H1 (cell line): ENCODE data around the gene NME4. TPM values are rescaled to one million over a fixed set of nuclear protein-coding genes. Genes with fewer than 3 reads are reported as not detected.

ENCODE experiments used
- CTCF ChIA-PET: fragments of 300-600 bp; sonication (Branson Sonifier 250); formaldehyde crosslinking; loops from one replicate; lab custom pipeline; 2021; ENCODE audit not compliant: partially characterized antibody; lab: Charles Lee
- POLR2A ChIA-PET: fragments of 300-600 bp; sonication (Branson Sonifier 250); formaldehyde crosslinking; loops from one replicate; lab custom pipeline; 2021; ENCODE audit warnings: inconsistent platforms; ENCODE audit not compliant: partially characterized antibody; lab: Charles Lee
- DNase-seq, 2 experiments: peaks; one replicate each; pipeline versions ENCODE4 v3.0.0 to v3.0.0-alpha.2; 2010 to 2022; ENCODE audit warnings: low spot score in 2 of 2, low read depth in 1 of 2, mixed read lengths in 1 of 2
- FAIRE-seq: peaks from 2 replicates; lab custom pipeline; 2011; peaks lifted over from hg19 to GRCh38; lab: Jason Lieb, UNC
- H2AFZ ChIP-seq: 2 replicates; pipeline ENCODE4 v1.8.1; 2012; ENCODE audit warnings: low read length, inconsistent platforms
- H2AK5ac ChIP-seq: 2 replicates; pipeline ENCODE4 v1.6.1; 2013; ENCODE audit warnings: low read depth, low read length
- H2BK120ac ChIP-seq: replicated peaks from 2 replicates; pipeline ENCODE3; 2013; ENCODE audit warnings: low read depth, low read length, inconsistent platforms
- H2BK12ac ChIP-seq: 2 replicates; pipeline ENCODE4 v1.6.1; 2013; ENCODE audit warnings: low read depth, low read length
- H2BK15ac ChIP-seq: 2 replicates; pipeline ENCODE4 v1.6.1; 2013; ENCODE audit warnings: low read length
- H2BK20ac ChIP-seq: 2 replicates; pipeline ENCODE4 v1.6.1; 2013; ENCODE audit warnings: low read length
- H2BK5ac ChIP-seq: 2 replicates; pipeline ENCODE4 v1.6.1; 2013; ENCODE audit warnings: low read depth, low read length
- H3K14ac ChIP-seq: 2 replicates; pipeline ENCODE4 v1.6.1; 2013; ENCODE audit warnings: inconsistent platforms; ENCODE audit not compliant: insufficient read length
- H3K18ac ChIP-seq: 2 replicates; pipeline ENCODE4 v1.6.1; 2013; ENCODE audit warnings: low read length; ENCODE audit errors: extremely low read depth
- H3K23ac ChIP-seq: 2 replicates; pipeline ENCODE4 v1.6.1; 2013; ENCODE audit warnings: inconsistent platforms; ENCODE audit not compliant: insufficient read length
- H3K23me2 ChIP-seq: 2 replicates; pipeline ENCODE4 v1.6.1; 2013; ENCODE audit warnings: low read depth, low read length
- H3K27ac ChIP-seq: 2 replicates; pipeline ENCODE4 v1.6.1; 2011; ENCODE audit warnings: low read depth, low read length, inconsistent platforms
- H3K27me3 ChIP-seq, 4 experiments: replicated peaks in 1 of 4; 1 replicate in 1 of 4; 2 replicates in 3 of 4; pipeline versions ENCODE4 v1.6.1 to v1.8.1; 2011 to 2013; ENCODE audit warnings: low read length in 3 of 4, mild to moderate bottlenecking in 3 of 4, inconsistent platforms in 2 of 4, mixed read lengths in 2 of 4, moderate library complexity in 1 of 4; ENCODE audit not compliant: control insufficient read depth in 3 of 4, insufficient read depth in 3 of 4; ENCODE audit errors: extremely low read depth in 1 of 4
- H3K36me3 ChIP-seq, 4 experiments: 2 replicates each; pipeline versions ENCODE4 v1.6.1 to v1.8.1; 2011 to 2013; ENCODE audit warnings: mild to moderate bottlenecking in 4 of 4, low read length in 3 of 4, moderate library complexity in 2 of 4, control low read depth in 1 of 4, inconsistent platforms in 1 of 4; ENCODE audit not compliant: insufficient read depth in 4 of 4, control insufficient read depth in 2 of 4
- H3K4ac ChIP-seq: replicated peaks from 2 replicates; pipeline ENCODE3; 2013; ENCODE audit warnings: low read length, low read depth, mixed read lengths, inconsistent platforms; ENCODE audit not compliant: insufficient read length
- H3K4me1 ChIP-seq, 4 experiments: replicated peaks in 1 of 4; 1 replicate in 1 of 4; 2 replicates in 3 of 4; pipeline versions ENCODE4 v1.6.1 to v1.8.1; 2011 to 2013; ENCODE audit warnings: low read length in 3 of 4, inconsistent platforms in 2 of 4, mixed read lengths in 1 of 4; ENCODE audit not compliant: insufficient read depth in 4 of 4, control insufficient read depth in 3 of 4
- H3K4me2 ChIP-seq, 2 experiments: 2 replicates each; pipeline versions ENCODE4 v1.6.1 to v1.8.1; 2011 to 2013; ENCODE audit warnings: low read depth in 2 of 2, low read length in 2 of 2, control low read depth in 1 of 2, inconsistent platforms in 1 of 2, mild to moderate bottlenecking in 1 of 2; ENCODE audit not compliant: insufficient read depth in 1 of 2
- H3K4me3 ChIP-seq, 4 experiments: fragments of 200-600, 300-600 bp in 1 of 4; sonication (generic), shearing (Covaris generic), sonication (Bioruptor Twin) in 1 of 4; 2 replicates each; pipeline versions ENCODE4 v1.5.1 to v1.8.1; 2011 to 2016; ENCODE audit warnings: low read length in 4 of 4, low read depth in 3 of 4, control low read depth in 2 of 4, inconsistent platforms in 2 of 4, mild to moderate bottlenecking in 2 of 4, mixed read lengths in 1 of 4, moderate library complexity in 1 of 4; ENCODE audit not compliant: insufficient read depth in 2 of 4; ENCODE audit errors: extremely low read depth in 1 of 4
- H3K56ac ChIP-seq: replicated peaks from 2 replicates; pipeline ENCODE3; 2013; ENCODE audit warnings: low read depth, mild to moderate bottlenecking, mixed read lengths, low read length, inconsistent platforms; ENCODE audit not compliant: insufficient read length
- H3K79me1 ChIP-seq: 2 replicates; pipeline ENCODE4 v1.6.1; 2013; ENCODE audit warnings: low read depth, low read length, control low read depth
- H3K79me2 ChIP-seq, 2 experiments: 2 replicates each; pipeline versions ENCODE4 v1.6.1 to v1.8.1; 2012 to 2013; ENCODE audit warnings: low read length in 2 of 2, mild to moderate bottlenecking in 2 of 2, inconsistent platforms in 1 of 2; ENCODE audit not compliant: insufficient read depth in 2 of 2, control insufficient read depth in 1 of 2
- H3K9ac ChIP-seq, 4 experiments: replicated peaks in 1 of 4; 1 replicate in 1 of 4; 2 replicates in 3 of 4; pipeline versions ENCODE4 v1.6.1 to v1.8.1; 2011 to 2013; ENCODE audit warnings: low read depth in 3 of 4, low read length in 3 of 4, control low read depth in 2 of 4, mild to moderate bottlenecking in 2 of 4, moderate library complexity in 2 of 4, inconsistent platforms in 1 of 4; ENCODE audit errors: extremely low read depth in 1 of 4
- H3K9me3 ChIP-seq, 2 experiments: 2 replicates each; pipeline versions ENCODE4 v1.6.1 to v1.8.1; 2012 to 2013; ENCODE audit warnings: mild to moderate bottlenecking in 2 of 2, moderate library complexity in 2 of 2, control low read depth in 1 of 2, inconsistent platforms in 1 of 2, low read depth in 1 of 2, low read length in 1 of 2, mixed read lengths in 1 of 2; ENCODE audit not compliant: insufficient read depth in 2 of 2
- H4K20me1 ChIP-seq, 2 experiments: replicated peaks in 1 of 2; 2 replicates each; pipeline versions ENCODE3 to v1.8.1; 2011 to 2013; ENCODE audit warnings: inconsistent platforms in 2 of 2, low read length in 2 of 2, mild to moderate bottlenecking in 1 of 2; ENCODE audit not compliant: insufficient read depth in 2 of 2, control insufficient read depth in 1 of 2
- H4K5ac ChIP-seq: 2 replicates; pipeline ENCODE4 v1.6.1; 2013; ENCODE audit warnings: low read length, low read depth, mixed read lengths, inconsistent platforms; ENCODE audit not compliant: insufficient read length
- H4K8ac ChIP-seq: 2 replicates; pipeline ENCODE4 v1.8.0; 2013; ENCODE audit warnings: mild to moderate bottlenecking, moderate library complexity, low read length, inconsistent platforms; ENCODE audit not compliant: insufficient read depth; ENCODE audit errors: extremely low read depth
- H4K91ac ChIP-seq: replicated peaks from 2 replicates; pipeline ENCODE3; 2013; ENCODE audit warnings: low read length, mixed read lengths, inconsistent platforms; ENCODE audit not compliant: insufficient read length
- KDM5A ChIP-seq: fragments of 200-600 bp; IDR thresholded peaks from 2 replicates; pipeline ENCODE4 v1.7.1; 2012; ENCODE audit warnings: mild to moderate bottlenecking, low read length, inconsistent platforms, mixed read lengths
- RAD21 ChIP-seq, 2 experiments: IDR thresholded peaks in 1 of 2; conservative IDR thresholded peaks in 1 of 2; 2 replicates each; pipeline ENCODE4 v1.6.1; 2011; ENCODE audit warnings: low read depth in 2 of 2, low read length in 2 of 2, improper control_type of control experiment in 1 of 2, inconsistent platforms in 1 of 2, mild to moderate bottlenecking in 1 of 2, moderate library complexity in 1 of 2
- YY1 ChIP-seq: IDR thresholded peaks from 2 replicates; pipeline ENCODE4 v1.6.1; 2011; ENCODE audit warnings: low read depth, mild to moderate bottlenecking, low read length
- WGBS, 2 experiments: shearing (Covaris generic) in 1 of 2; methylation state at CpG; one replicate each; pipeline versions ENCODE4 v1.1.6 to v1.1.7; 2013 to 2015; ENCODE audit warnings: low lambda C conversion rate in 2 of 2, mixed read lengths in 2 of 2, inconsistent platforms in 1 of 2, low coverage in 1 of 2, missing lambda C conversion rate in 1 of 2; ENCODE audit not compliant: insufficient replicate concordance in 2 of 2, insufficient coverage in 1 of 2, insufficient read length in 1 of 2; ENCODE audit errors: extremely low coverage in 1 of 2, missing lambda C conversion rate in 1 of 2; 5-methylcytosine and 5-hydroxymethylcytosine counted together
- polyA plus RNA-seq, 7 experiments: library from polyadenylated mRNA; depleted of rRNA in 3 of 7; stranded (reverse) in 5 of 7; unstranded in 2 of 7; fragments of >200 nt in 5 of 7; fragments of 200-250 nt in 2 of 7; gene quantifications; 1 replicate in 5 of 7; 2 replicates in 1 of 7; 4 replicates in 1 of 7; pipeline versions ENCODE4 v1.2.1 to v1.2.3, GENCODE V29; 2011 to 2013; ENCODE audit warnings: missing spikeins in 2 of 7, mixed read lengths in 2 of 7
- total RNA-seq: library from RNA; stranded (reverse); fragmentation: NEBNext Ultra II Directional; extraction: Animal tissue kit (Norgen Biotek cat#: 25700); gene quantifications from 2 replicates; pipeline ENCODE4 v1.2.1, GENCODE V29; 2021
- TF ChIP-seq, protein P1 (sequence below), 3 experiments: IDR thresholded peaks; 1 replicate in 2 of 3; 2 replicates in 1 of 3; pipeline versions ENCODE4 v1.5.1 to v1.6.1; 2011; ENCODE audit warnings: low read length in 3 of 3, mild to moderate bottlenecking in 3 of 3, inconsistent platforms in 2 of 3, low read depth in 1 of 3, moderate library complexity in 1 of 3; ENCODE audit not compliant: insufficient read depth in 1 of 3; ENCODE audit errors: control extremely low read depth in 1 of 3

Gene NME4
- total and polyA plus RNA-seq, 2 of the 8 experiments (the other 6 are each of a cell fraction or from before 2014, with no cell fraction given) = 408 to 863 TPM

DNA sequence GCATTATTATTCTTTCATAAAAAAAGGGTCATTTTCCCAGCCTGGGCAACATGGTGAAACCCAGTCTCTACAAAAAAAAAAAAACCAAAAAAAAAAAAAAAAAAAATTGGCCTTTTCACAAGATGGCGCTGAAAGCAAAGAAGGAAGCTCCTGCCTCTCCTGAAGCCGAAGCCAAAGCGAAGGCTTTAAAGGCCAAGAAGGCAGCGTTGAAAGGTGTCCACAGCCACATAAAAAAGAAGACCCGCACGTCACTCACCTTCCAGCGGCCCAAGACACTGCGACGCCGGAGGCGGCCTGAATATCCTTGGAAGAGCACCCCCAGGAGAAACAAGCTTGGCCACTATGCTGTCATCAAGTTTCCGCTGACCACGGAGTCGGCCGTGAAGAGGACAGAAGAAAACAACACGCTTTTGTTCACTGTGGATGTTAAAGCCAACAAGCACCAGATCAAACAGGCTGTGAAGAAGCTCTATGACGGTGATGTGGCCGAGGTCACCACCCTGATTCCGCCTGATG is 10.3 kb upstream of the NME4 start:
- Histone ChIP-seq H3K9me3 (no peaks in the 10 kb centered on the region), H3K9ac (no peak overlapping the region), H2BK12ac (no peak overlapping the region), H2BK120ac (no peak overlapping the region), H2AK5ac (no peak overlapping the region), H3K27ac (no peak overlapping the region), H3K14ac (no peak overlapping the region), H4K91ac (no peak overlapping the region), H3K4me3 (no peak overlapping the region), H3K79me1 (no peaks in the 10 kb centered on the region), H3K23ac (no peak overlapping the region), H2BK5ac (peak overlapping the region; percentile 47; the same call in 1 of the 2 replicates), H3K4me1 (peaks cover 3 to 11% (median 9%) of the 10 kb centered on the region in 4 experiments), H3K23me2 (peaks cover 11% of the 10 kb centered on the region), H2BK20ac (no peak overlapping the region), H4K5ac (no peak overlapping the region), H3K4me2 (no peak overlapping the region), H3K36me3 (no peaks in the 10 kb centered on the region), H2BK15ac (no peak overlapping the region), H2AFZ (no peak overlapping the region), H3K79me2 (no peaks in the 10 kb centered on the region), H3K27me3 (peaks cover 0 to 3% (median under 1%) of the 10 kb centered on the region in 4 experiments; a peak in 2 of 7 replicates), H4K20me1 (no peaks in the 10 kb centered on the region), H3K4ac (no peak overlapping the region), H3K56ac (no peak overlapping the region), H4K8ac (no peak overlapping the region), H3K18ac (no peak overlapping the region)
- WGBS, 2 experiments = 90% methylated on average over 19 of the region's 19 CpGs; no CpG with 5 or more reads in 1 of the 2 experiments
- ChIA-PET CTCF (interaction anchor here (0.6 to 1.0 kb wide), 8 partner anchors 15 to 1907 kb away, joined by 3 to 4 read pairs (median 3); partner anchors contain the start of gene DECR2), POLR2A (interaction anchor here (0.7 to 7.3 kb wide), 3 partner anchors 11 to 1578 kb away, joined by 3 to 67 read pairs (median 4); partner anchors contain the start of genes NME4 and RPS2)
- no peak for FAIRE-seq
- no peak for DNase-seq
- 0 out of 2 replicates have a peak, but pooled peaks have one; percentile 6 for TF ChIP-seq YY1
- peak in 1 of 2 experiments; percentile 30; a peak in 2 of 4 replicates for TF ChIP-seq RAD21 (IDR thresholded peaks at IDR 0.05 in 1 of 2, conservative IDR thresholded peaks at IDR 0.05 in 1 of 2; ENCODE audit: low read depth in 2 of 2, low read length in 2 of 2)
- TF ChIP-seq, protein P1, sequence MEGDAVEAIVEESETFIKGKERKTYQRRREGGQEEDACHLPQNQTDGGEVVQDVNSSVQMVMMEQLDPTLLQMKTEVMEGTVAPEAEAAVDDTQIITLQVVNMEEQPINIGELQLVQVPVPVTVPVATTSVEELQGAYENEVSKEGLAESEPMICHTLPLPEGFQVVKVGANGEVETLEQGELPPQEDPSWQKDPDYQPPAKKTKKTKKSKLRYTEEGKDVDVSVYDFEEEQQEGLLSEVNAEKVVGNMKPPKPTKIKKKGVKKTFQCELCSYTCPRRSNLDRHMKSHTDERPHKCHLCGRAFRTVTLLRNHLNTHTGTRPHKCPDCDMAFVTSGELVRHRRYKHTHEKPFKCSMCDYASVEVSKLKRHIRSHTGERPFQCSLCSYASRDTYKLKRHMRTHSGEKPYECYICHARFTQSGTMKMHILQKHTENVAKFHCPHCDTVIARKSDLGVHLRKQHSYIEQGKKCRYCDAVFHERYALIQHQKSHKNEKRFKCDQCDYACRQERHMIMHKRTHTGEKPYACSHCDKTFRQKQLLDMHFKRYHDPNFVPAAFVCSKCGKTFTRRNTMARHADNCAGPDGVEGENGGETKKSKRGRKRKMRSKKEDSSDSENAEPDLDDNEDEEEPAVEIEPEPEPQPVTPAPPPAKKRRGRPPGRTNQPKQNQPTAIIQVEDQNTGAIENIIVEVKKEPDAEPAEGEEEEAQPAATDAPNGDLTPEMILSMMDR (IDR thresholded peaks at IDR 0.05; ENCODE audit: control extremely low read depth in 1 of 3, insufficient read depth in 1 of 3, low read depth in 1 of 3, low read length in 3 of 3) = peak in 1 of 3 experiments; percentile 15; a peak in 1 of 4 replicates
- no peak for TF ChIP-seq KDM5A
